Neural cell (in vitro differentiated cells): ENCODE data around the gene ANO4. TPM values are rescaled to one million over a fixed set of nuclear protein-coding genes. Genes with fewer than 3 reads are reported as not detected.

ENCODE experiments used
- H2AFZ ChIP-seq: fragments of 200-600, 300-800 bp; sonication (generic), shearing (Covaris generic); 2 replicates; pipeline ENCODE4 v1.6.0; 2014; ENCODE audit warnings: low read depth, mild to moderate bottlenecking, antibody characterized with exemption, low read length, moderate library complexity
- H3F3A ChIP-seq: fragments of 200-600 bp; shearing (Covaris generic); 2 replicates; pipeline ENCODE4 v1.6.1; 2016; ENCODE audit warnings: mild to moderate bottlenecking, moderate library complexity, mixed read lengths, antibody characterized with exemption, low read length; ENCODE audit not compliant: insufficient read depth, poor library complexity, severe bottlenecking
- H3K27ac ChIP-seq: fragments of 200-600, 300-800 bp; sonication (generic), shearing (Covaris generic); 2 replicates; pipeline ENCODE4 v1.5.1; 2014; ENCODE audit warnings: mild to moderate bottlenecking, low read length, moderate library complexity
- H3K27me3 ChIP-seq: fragments of 300-800, 200-600 bp; sonication (generic), shearing (Covaris generic); 2 replicates; pipeline ENCODE4 v1.6.0; 2014; ENCODE audit warnings: mild to moderate bottlenecking, low read depth, low read length, moderate library complexity; ENCODE audit not compliant: insufficient read depth
- H3K36me3 ChIP-seq: fragments of 300-800, 200-600 bp; sonication (generic), shearing (Covaris generic); 2 replicates; pipeline ENCODE4 v1.5.1; 2014; ENCODE audit warnings: mild to moderate bottlenecking, antibody characterized with exemption, low read length, moderate library complexity; ENCODE audit not compliant: insufficient read depth
- H3K4me2 ChIP-seq: fragments of 300-800, 200-600 bp; sonication (generic), shearing (Covaris generic); 2 replicates; pipeline ENCODE4 v1.6.0; 2014; ENCODE audit warnings: mild to moderate bottlenecking, low read length
- H3K4me3 ChIP-seq: fragments of 300-800, 200-600 bp; sonication (generic), shearing (Covaris generic); 2 replicates; pipeline ENCODE4 v1.5.1; 2014; ENCODE audit warnings: mild to moderate bottlenecking, low read length, moderate library complexity
- H3K79me2 ChIP-seq: fragments of 200-600 bp; shearing (Covaris generic); replicated peaks from 2 replicates; pipeline ENCODE4 v1.6.0; 2014; ENCODE audit warnings: mild to moderate bottlenecking, low read length, moderate library complexity; ENCODE audit not compliant: insufficient read depth
- H3K9ac ChIP-seq: fragments of 300-800, 200-600 bp; sonication (generic), shearing (Covaris generic); 2 replicates; pipeline ENCODE4 v1.6.1; 2016; ENCODE audit warnings: mild to moderate bottlenecking, low read length, mixed read lengths
- H3K9me2 ChIP-seq: fragments of 200-600 bp; shearing (Covaris generic); 2 replicates; pipeline ENCODE4 v1.6.1; 2016; ENCODE audit warnings: mild to moderate bottlenecking, low read length, mixed read lengths; ENCODE audit not compliant: insufficient read depth
- H3K9me3 ChIP-seq: fragments of 200-600, 300-800 bp; sonication (generic), shearing (Covaris generic); 2 replicates; pipeline ENCODE4 v1.6.1; 2016; ENCODE audit warnings: mild to moderate bottlenecking, mixed run types, low read length, moderate library complexity, mixed read lengths
- H4K20me1 ChIP-seq: fragments of 200-600 bp; shearing (Covaris generic); 2 replicates; pipeline ENCODE4 v1.6.1; 2016; ENCODE audit warnings: mild to moderate bottlenecking, mixed run types; ENCODE audit not compliant: insufficient read depth
- CTCF ChIP-seq: fragments of 450-650 bp; IDR thresholded peaks from 2 replicates; pipeline ENCODE4 v1.5.1; 2014; ENCODE audit warnings: antibody characterized with exemption, mild to moderate bottlenecking, moderate library complexity; ENCODE audit not compliant: poor library complexity, severe bottlenecking
- EP300 ChIP-seq: fragments of 450-650 bp; conservative IDR thresholded peaks from 2 replicates; pipeline ENCODE4 v1.6.1; 2014; ENCODE audit warnings: antibody characterized with exemption, mild to moderate bottlenecking, moderate library complexity; ENCODE audit not compliant: poor library complexity, severe bottlenecking
- EZH2 ChIP-seq: fragments of 200-600, 300-800 bp; shearing (Covaris generic), sonication (generic); IDR thresholded peaks from 2 replicates; pipeline ENCODE4 v1.6.1; 2014; ENCODE audit warnings: antibody characterized with exemption, low read length, borderline replicate concordance, mild to moderate bottlenecking; ENCODE audit not compliant: insufficient read depth, poor library complexity, severe bottlenecking
- MXI1 ChIP-seq: fragments of 450-650 bp; conservative IDR thresholded peaks from 2 replicates; pipeline ENCODE4 v1.6.1; 2014; ENCODE audit warnings: antibody characterized with exemption, mild to moderate bottlenecking; ENCODE audit not compliant: poor library complexity, severe bottlenecking
- POLR2AphosphoS5 ChIP-seq: IDR thresholded peaks from 2 replicates; pipeline ENCODE4 v1.6.1; 2012
- RAD21 ChIP-seq: fragments of 450-650 bp; conservative IDR thresholded peaks from 2 replicates; pipeline ENCODE4 v1.6.1; 2014; ENCODE audit warnings: antibody characterized with exemption, mild to moderate bottlenecking, moderate library complexity
- REST ChIP-seq: IDR thresholded peaks from 2 replicates; pipeline ENCODE4 v1.6.1; 2012; ENCODE audit warnings: borderline replicate concordance
- SMC3 ChIP-seq: fragments of 450-650 bp; conservative IDR thresholded peaks from 2 replicates; pipeline ENCODE4 v1.6.1; 2014; ENCODE audit warnings: antibody characterized with exemption, mild to moderate bottlenecking, moderate library complexity; ENCODE audit not compliant: poor library complexity
- TAF1 ChIP-seq: IDR thresholded peaks from 2 replicates; pipeline ENCODE4 v1.6.1; 2012; ENCODE audit warnings: low read depth
- polyA plus RNA-seq: library from polyadenylated mRNA; depleted of rRNA; stranded (reverse); fragments of >200 nt; gene quantifications from 2 replicates; pipeline ENCODE4 v1.2.3, GENCODE V29; 2014

ANO4 gene
- polyA plus RNA-seq, 1 donor from 2014 or later: 11.1 TPM

DNA sequence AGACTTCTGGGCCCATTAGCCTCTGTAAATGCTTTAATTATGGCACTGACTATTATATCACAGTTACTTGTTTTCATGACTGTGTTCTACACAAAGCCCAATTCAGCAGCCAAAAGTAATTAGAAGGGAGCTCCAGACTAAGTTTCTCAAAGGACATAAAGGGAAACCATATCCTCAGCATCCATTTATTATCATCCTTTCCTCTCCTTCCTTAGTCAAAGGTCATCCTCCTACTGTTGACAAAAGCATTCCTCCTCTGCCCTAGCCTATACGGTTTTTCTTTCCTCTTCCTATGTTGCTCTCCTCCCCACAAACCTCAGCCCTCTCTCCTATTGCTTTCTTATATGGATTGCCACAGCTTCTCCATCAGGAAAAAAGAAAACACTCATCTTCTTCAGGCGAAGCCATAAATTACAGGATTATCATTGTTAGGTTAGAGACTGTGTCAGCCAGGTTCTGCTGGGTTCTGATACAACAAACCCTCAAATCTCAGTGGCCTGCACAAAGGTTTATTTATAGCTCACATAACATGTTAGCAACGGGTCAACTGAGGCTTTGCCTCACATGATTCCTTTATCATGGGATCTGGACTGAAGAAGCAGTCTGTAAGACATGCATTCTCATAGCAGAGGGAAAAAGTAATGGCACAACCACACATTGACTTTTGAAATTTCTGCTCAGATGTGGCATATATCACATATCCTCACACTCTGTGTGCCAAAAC, 208.3 kb downstream of the ANO4 start:
- H3K9me3 ChIP-seq: no peaks in the 10 kb centered on the region
- no peak for TF ChIP-seq CTCF
- no peak for TF ChIP-seq REST
- no peaks in the 10 kb centered on the region for H3K36me3 ChIP-seq
- no peak overlapping the region for H3K4me3 ChIP-seq
- no peaks in the 10 kb centered on the region for H3K27me3 ChIP-seq
- no peaks in the 10 kb centered on the region for H4K20me1 ChIP-seq
- H3K9me2 ChIP-seq: no peaks in the 10 kb centered on the region
- no peaks in the 10 kb centered on the region for H3K79me2 ChIP-seq
- no peak overlapping the region for H3K9ac ChIP-seq
- H3K4me2 ChIP-seq: no peak overlapping the region
- H2AFZ ChIP-seq: no peak overlapping the region
- no peaks in the 10 kb centered on the region for H3F3A ChIP-seq
- H3K27ac ChIP-seq: no peak overlapping the region

DNA sequence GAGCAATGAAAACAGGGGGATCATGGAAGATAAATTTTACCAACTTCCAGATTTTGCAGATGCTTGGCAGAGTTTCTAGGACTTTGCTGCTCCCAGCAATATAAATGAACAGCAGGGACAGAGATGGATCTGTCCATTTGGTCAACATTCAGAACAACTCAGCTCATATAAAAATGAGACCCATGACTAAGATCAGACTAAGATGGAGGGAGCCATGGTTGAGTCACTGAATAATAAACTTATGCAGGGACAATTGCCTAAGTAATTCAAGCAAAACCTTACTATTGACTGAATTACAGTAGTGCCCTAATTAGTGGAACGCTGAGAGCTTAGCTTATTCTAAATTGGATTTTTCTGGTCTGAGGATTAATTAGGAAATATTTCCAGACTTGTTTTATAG, 210.3 kb downstream of the ANO4 start:
- Histone ChIP-seq H3F3A (no peaks in the 10 kb centered on the region), H3K4me2 (no peak overlapping the region)

More for the DNA sequence above, 210.3 kb downstream of the ANO4 start:
- no peaks in the 10 kb centered on the region for H4K20me1 ChIP-seq
- no peak overlapping the region for H2AFZ ChIP-seq
- no peaks in the 10 kb centered on the region for H3K79me2 ChIP-seq
- no peaks in the 10 kb centered on the region for H3K27me3 ChIP-seq
- TF ChIP-seq EZH2: no peak
- TF ChIP-seq TAF1: no peak
- no peak for TF ChIP-seq EP300
- no peak for TF ChIP-seq POLR2AphosphoS5
- no peak for TF ChIP-seq REST
- no peak for TF ChIP-seq SMC3
- no peak for TF ChIP-seq RAD21
- TF ChIP-seq MXI1: no peak
- TF ChIP-seq CTCF: no peak
- no peaks in the 10 kb centered on the region for H3K9me2 ChIP-seq
- no peak overlapping the region for H3K4me3 ChIP-seq
- no peaks in the 10 kb centered on the region for H3K9me3 ChIP-seq
- H3K27ac ChIP-seq: no peak overlapping the region
- H3K36me3 ChIP-seq: no peaks in the 10 kb centered on the region
- H3K9ac ChIP-seq: no peak overlapping the region
